SH-SY5Y (cell line): ENCODE results near the gene NR2F1-AS1.

Experiments
- GATA2 ChIP-seq: IDR thresholded peaks from 2 replicates; pipeline ENCODE4 v1.6.1; 2011; ENCODE audit warnings: mild to moderate bottlenecking, low read depth, low read length
- GATA3 ChIP-seq: IDR thresholded peaks from 2 replicates; pipeline ENCODE4 v1.6.1; 2011; ENCODE audit warnings: low read depth, mild to moderate bottlenecking, low read length, moderate library complexity

The NR2F1-AS1 gene

GRCh38 chr5:93607367-93608258 lies 26.6 kb upstream of the NR2F1-AS1 start:
- TF ChIP-seq GATA2 (no peak), GATA3 (no peak)

- TF ChIP-seq GATA2: no peak
Observed at GRCh38 chr5:93606382-93606752, 25.3 kb upstream of the NR2F1-AS1 start.

- no peak for TF ChIP-seq GATA3
- TF ChIP-seq GATA2: no peak
Observed at GRCh38 chr5:93604644-93605515, 23.9 kb upstream of the NR2F1-AS1 start.

DNA sequence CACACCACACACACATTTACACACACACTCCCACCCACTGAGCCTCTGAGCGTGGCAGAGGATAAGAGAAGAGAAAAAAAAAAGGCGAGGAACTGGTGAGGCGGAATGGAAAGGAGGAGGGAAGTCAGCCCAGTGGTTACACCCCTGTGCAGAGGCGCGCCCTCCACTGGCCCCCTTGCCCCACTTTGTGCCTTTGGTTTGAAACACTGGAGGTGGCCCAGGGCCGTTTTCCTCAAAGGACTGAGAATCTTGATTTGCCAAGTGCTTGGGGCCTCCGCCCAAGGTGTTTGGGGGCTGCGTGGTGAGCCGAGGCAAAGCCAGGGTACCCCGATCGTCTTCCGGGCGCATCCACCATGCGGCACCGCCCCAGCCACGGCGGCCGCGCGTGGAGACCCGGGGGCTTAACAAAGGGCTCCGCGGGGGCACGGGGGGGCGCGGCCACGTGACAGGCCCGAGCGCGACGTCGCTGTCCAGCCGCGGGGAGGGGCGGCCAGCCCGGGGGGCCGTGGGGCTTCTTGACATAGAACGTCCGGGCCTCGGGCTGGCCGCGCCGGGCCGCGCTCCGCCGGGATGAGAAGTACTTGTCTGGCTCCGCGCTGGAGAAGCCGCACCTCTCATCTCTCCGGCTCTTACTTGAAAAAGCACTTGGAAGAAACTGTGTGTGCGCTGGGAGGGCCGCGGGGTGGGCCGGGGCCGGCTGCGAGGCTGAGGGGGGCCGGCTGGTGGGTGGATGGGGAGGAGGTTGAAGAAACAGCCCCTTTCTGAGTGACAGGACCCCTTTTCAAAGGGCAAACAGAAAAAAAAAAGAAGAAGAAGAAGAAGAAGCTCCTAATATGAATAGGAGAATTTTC lies 23.0 kb upstream of the NR2F1-AS1 start:
- no peak for TF ChIP-seq GATA2

GRCh38 chr5:93603078-93603792 lies 22.2 kb upstream of the NR2F1-AS1 start:
- TF ChIP-seq GATA3 (no peak), GATA2 (no peak)

DNA sequence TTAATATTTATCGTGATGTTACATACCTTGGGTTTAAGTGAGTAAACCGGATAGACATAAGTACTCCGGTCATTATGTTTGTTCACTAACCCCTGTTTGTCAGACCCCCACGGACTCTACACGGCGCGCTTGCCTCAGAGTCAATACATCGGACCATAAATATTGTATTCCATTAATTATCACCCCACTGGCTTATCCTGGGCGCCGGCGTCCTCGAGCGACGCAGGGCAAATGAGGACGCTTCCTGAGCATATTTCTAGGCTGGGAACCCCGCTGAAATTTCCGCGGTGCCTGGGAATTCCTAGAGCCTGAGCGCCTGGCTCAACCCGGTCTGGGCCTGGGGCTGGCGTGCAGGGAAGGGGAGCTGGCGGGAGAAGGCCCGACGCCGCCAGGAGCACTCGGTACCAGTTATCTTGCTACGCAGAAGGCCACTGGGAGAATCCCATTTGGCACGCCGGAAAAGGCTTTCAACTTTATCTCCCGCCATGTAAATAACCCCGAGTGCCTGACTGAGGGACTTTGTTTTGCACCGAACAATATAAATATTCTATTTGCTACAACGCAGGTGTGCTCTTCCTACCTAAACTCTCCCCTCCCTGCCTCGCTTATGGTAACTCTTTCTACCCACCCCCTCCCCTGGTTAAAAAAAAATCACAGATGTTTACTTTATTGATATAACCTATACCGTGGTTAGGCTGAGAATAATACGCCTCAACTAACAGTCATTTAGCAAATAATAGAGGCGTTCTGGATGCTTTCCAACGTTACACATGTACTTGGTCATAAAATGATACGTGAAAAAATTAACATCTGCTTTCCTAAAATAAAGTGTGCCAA lies 21.4 kb upstream of the NR2F1-AS1 start:
- TF ChIP-seq GATA3: no peak
- peak; percentile 43; the same call in 1 of the 2 replicates for TF ChIP-seq GATA2

DNA sequence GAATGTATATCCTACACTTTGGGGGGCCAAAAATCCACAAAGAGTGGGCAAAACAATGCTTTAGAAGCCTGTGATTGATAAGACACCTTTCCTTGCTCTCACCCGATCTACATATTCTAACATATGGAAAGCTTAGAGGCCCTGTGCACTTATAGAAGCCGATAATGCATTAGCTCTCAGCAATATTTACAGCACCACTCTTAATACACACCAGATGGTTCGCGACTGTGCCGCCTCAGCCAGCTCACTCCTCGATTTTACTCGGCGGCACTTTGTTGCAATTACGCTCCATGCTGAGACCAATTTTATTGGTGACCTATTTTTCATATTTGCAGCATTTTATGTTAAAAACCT lies 20.8 kb upstream of the NR2F1-AS1 start:
- no peak for TF ChIP-seq GATA3
- no peak; the same call in none of the 2 replicates for TF ChIP-seq GATA2

GRCh38 chr5:93601071-93601801 lies 20.2 kb upstream of the NR2F1-AS1 start:
- TF ChIP-seq GATA2 (no peak), GATA3 (no peak)

- TF ChIP-seq GATA2 (no peak), GATA3 (no peak)
Observed at GRCh38 chr5:93600409-93601070, 19.5 kb upstream of the NR2F1-AS1 start.

DNA sequence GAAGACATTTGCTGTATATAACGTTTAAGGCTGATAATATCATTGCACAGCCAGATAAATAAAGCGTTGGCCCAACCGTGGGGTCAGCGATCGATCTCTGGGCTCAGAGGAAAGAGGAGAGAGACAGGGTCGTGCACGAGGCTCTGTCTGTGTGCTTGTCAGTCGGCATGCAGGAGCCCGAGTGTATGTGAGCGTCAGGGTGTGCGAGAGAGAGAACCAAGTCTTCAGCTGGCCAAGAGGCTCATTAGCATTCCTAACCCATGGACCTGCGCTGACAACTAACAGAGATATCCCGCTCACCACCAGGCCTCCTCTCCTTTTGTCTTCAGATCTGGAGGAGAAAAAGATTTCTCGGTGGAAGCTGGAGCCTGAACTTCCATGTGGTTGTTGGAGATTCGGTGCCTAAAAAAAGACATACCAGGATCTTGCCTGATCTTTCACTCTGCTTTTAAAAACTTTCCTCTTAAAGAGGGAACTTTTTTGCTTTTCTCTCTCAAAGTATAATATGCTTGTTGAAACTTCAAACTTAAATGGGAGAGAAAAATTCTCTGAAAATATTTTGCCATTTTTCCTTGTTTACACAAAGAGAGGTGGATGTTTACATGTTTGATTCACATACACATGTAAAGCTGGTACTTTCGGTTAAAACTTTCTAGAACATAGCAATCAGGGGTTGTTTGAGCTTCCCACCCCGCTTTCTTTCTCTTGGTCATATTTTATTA lies 18.5 kb upstream of the NR2F1-AS1 start:
- TF ChIP-seq GATA2: no peak
- no peak for TF ChIP-seq GATA3

DNA sequence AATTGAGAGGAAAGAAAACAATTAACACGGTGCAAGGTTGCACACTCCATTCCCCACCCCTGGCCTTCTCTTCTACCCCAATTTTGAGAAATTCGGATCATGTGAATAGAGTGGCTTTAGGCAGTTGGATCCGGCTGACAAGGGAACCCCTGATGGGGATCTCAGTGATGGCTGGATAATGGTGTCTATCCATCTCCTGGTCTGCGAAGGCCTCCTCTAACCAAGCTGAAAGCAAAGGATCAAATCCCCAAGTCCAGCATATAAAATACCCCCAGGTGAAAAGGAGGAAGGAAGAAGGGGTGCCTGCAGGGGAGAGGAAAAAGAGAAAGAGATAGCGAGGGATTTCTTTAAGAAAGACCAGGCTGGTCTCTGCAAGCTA lies 18.0 kb upstream of the NR2F1-AS1 start:
- TF ChIP-seq GATA3: no peak
- peak; percentile 13; the same call in 1 of the 2 replicates for TF ChIP-seq GATA2
